GM21825 (cell line): ENCODE measurements around the gene LRMDA.

Experiments used
- ATAC-seq: cut with Tn5 transposase; IDR thresholded peaks from one replicate; pipeline ENCODE4 v1.9.1; 2021; ENCODE audit warnings: mild to moderate bottlenecking, moderate library complexity; ENCODE audit not compliant: unreplicated experiment

Gene LRMDA

GRCh38 chr10:76086761-76087639 lies 655.6 kb downstream of the LRMDA start:
- no peak for ATAC-seq

GRCh38 chr10:76088008-76088407 lies 656.6 kb downstream of the LRMDA start:
- no peak for ATAC-seq

- no peak for ATAC-seq
Measured at GRCh38 chr10:76088980-76089379, 657.6 kb downstream of the LRMDA start.

DNA sequence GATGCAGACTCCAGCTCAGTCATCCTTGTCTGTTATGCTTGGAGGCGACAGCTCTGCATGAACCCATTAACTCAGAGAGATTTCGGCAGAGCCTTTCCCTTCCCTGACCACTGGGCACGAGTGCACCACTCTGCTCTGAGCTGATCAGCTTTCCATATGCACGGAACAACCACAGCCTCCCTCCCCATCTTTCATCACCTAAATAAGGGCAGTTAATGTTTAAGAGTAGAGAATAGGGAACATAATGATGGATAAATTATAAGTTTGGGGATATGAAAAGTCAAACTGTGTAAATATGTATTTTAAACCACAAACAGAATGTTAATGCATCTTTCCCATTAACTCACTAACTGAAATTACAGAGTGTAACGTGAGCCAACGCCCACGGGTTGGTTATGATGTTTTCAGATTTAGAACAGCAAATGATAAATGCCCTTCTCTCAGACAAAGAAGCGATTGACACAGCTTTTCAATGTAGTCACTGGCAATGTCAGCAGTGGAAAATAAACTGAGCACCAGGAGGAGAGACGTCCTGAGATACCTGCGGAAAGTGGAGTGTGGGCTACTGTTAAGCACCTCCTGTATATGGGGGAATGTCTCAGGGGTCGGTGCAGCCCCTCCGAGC lies 658.2 kb downstream of the LRMDA start:
- ATAC-seq = no peak

DNA sequence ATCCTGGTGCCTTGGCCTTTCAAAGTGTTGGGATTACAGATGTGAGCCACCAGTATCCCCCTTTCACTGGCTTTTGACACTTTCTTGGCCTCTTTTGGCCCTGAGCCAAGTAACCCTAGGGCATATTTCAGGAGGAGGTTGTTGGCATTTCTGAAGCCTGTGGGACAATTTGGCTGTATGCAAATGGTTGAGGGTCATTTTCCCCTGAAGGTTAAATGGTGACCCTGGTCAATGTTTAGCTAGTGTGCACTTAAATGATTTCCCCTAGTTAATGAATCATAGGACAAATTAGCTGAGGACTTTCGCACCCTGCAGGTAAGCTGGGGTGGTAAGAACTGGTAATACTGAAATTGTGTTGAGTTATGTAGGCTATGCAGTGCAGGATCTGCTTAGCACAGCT lies 660.5 kb downstream of the LRMDA start:
- no peak for ATAC-seq

DNA sequence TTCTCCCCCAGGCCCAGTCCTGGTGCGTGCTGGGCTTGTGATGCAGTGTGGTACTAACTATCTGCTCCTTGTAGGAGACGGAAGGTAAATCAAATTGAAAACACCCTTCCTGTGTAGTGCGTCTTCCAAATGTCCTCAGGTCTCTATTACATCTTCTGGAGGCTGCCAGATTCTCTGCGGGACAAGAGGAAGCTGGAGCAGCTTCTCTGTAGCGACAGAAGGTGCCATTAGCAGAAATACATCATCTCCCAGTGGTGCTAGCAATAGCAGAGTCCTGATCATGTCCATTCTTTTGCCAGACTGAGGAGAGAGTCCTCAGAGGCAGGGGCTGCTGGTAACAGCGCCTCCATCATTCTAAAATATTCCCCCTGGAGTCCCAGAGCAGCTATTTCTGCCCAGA lies 675.2 kb downstream of the LRMDA start:
- ATAC-seq = no peak

DNA sequence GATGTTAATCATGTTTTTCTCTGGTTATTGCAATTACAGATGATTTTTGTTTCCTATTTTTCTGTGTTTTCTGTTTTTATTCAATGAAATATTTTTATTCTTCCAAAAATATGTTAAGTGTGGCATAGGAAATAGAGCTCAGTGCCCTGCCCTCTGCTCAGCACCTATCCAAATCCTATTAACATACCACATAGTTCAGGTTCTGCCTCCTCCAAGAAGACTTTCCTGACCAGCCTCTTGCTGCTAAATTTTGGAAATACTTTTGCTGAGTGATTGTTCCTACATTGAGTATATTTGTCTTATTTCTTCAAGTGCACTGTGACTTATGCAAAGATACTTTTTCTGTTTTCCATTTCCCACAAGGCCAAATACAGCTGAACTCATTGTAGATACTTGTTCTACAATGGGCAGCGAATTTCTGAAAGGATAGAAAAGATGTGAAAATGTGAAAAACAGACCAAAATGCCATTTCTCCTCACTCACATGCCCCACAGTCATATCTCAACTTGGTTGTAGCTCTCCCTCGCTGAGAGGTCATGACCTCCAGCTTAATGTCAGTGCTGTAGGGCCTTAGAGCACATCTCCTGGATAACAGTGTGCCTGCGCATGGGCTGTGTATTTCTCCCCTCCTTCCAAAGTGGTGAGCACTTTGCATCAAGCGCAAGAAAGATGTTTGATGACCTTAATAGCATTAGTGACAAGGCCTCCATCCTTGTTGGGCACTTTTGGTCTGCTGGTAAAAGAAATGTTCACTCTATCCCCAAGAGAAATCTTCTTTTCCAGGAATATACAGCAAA lies 677.3 kb downstream of the LRMDA start:
- ATAC-seq = no peak

DNA sequence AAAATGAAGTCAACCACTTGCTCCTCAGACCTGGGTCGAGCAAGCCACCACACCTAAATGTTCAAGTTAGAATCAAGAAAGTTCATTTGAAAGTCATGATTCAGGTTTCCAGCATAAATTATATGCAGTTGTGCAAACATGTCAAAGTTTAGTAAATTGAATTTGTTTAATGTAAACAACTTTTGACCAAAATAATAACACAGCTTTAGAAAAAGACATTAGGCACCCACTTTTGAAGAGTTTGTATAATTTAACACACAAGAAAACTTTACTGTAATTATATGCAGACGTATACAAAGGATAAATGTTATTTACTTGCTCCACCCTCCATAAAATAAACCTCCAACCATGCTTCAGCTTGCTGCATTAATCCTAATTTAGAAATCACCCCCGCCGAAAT lies 680.0 kb downstream of the LRMDA start:
- ATAC-seq = no peak

GRCh38 chr10:76111986-76112825 lies 680.8 kb downstream of the LRMDA start:
- ATAC-seq = no peak

DNA sequence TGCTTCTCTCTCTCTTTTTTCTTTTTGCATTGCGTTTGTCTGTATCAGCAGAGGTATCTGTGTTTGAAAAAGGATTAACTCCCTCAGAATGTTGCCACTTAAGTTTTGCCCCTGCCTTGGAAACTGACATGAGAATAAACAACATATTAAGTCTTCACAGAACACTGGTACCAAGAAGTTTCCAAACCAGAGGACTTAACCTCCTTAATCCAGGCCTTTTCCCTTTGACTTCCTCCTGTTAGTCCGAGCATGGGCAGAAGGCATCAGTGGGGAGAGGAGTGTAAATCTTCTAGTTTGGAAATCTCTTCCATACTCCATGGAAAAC lies 681.4 kb downstream of the LRMDA start:
- no peak for ATAC-seq

DNA sequence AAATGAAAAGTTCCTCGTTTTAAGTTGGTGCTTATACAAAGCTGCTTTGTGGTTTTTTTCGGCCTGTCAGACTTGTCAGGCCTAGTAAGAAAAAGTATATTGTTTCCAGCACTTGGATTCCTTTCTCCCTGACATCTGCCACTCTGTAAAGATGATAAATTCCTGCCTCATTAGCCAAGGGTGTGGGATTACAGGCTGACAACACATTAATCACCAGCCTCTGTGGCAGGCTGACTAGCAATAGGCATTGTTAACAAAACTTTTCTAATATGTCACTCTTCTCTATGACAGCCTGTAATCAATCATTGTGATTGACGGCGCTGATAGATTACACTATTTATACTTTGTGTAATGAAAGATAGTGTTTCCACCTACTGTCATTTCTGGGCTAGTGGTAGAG lies 682.5 kb downstream of the LRMDA start:
- ATAC-seq = no peak

DNA sequence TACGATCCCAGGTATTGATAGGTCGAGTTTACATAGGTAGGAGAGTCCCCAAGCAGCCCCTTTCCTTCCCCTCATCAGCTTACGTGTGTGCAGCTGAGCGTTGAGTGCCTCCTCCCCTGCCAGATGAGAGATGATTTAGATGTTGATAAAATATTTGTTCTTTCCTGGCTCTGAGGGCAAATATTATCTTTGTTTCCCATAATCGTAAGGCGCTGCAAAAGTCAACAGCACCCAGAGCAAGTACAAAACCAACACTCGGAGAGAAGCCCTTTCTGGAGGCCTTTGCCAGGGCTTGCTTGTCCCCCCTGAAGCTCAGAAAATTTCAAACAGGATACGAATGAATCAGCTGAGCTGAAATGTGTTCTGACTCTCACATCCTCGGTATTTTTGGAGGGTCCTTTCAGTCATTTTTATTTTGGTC lies 683.2 kb downstream of the LRMDA start:
- no peak for ATAC-seq

DNA sequence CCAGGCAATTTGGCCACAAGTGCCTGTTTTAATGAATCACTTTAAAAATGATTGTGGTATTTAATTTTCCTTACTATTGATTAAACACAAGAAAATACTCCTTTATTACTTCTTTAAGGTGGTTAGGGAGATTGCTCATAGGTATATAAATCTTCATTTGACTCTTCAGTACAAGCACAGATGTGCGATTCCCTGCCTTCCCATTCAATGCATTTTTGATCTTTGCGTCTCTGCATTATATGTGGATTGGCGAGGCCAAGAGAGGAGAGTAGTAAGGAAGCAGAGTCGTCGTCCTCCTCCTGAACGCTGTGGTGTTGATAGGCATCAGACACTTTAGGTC lies 683.7 kb downstream of the LRMDA start:
- no peak for ATAC-seq

DNA sequence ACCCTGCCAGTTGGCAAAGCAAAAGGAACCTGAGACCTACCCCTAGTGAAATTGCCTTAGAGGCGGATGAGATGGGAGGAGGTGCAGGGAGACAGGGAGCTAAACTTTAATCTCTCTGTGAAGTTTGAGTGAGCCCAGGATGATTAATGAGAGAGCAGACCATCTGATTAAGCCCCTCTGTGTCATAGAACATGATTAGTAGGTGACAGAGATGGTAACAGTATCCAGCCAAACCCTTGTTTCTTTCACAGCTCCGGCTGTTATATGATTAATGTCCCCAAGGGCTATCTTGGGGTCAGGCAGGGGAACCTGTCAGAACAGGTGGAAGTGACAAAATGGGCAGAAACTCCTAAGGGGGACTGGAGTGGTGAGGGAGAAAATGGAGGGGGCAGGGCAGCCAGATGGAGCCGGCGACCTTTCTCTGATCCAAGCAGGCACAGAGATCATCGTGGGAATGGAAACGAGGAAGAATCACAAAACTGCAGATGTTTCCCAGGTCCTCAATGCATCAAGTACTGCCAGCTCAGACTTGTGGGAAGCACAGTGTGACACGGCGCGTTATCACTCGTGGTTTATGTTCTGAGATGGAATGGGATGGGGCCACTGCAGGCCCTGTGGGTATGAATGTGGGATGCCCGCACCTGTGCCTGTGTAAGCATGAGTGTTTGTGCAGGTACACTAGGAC lies 684.2 kb downstream of the LRMDA start:
- ATAC-seq = no peak

- no peak for ATAC-seq
Measured at GRCh38 chr10:76116523-76116922, 685.1 kb downstream of the LRMDA start.

- ATAC-seq = no peak
Measured at GRCh38 chr10:76117949-76118348, 686.5 kb downstream of the LRMDA start.

- no peak for ATAC-seq
Measured at GRCh38 chr10:76119036-76119435, 687.6 kb downstream of the LRMDA start.

- no peak for ATAC-seq
Measured at GRCh38 chr10:76119515-76119914, 688.1 kb downstream of the LRMDA start.

GRCh38 chr10:76122056-76122455 lies 690.6 kb downstream of the LRMDA start:
- no peak for ATAC-seq

DNA sequence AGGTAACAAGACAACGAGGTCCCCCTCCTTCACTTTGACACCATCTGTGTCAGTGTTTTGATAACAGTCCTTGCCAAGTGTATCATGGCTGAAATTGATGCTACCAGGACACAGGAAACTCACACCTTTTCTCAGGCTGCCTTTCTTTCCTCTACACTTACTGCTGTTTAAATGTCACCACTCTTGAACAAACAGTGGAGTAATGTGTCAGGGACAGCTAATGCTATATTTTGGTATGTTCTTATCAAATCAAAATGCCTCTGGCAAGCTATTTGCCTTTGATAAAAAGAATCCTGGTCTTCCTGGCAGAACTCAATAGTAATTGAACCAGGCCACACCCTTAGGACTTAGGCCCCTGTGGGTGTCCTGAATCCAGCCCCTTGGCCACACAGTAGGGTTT lies 692.9 kb downstream of the LRMDA start:
- ATAC-seq = no peak
